Smooth muscle cell (in vitro differentiated cells): Measurements from ENCODE around the gene CAPZA1. TPM values are rescaled to one million over a fixed set of nuclear protein-coding genes. Genes with fewer than 3 reads are reported as not detected.

Experiments used
- DNase-seq: peaks from one replicate; lab custom pipeline; 2025; ENCODE audit not compliant: unreplicated experiment; lab: John Stamatoyannopoulos, UW
- H2AFZ ChIP-seq: fragments of 200-600 bp; sonication (generic); 2 replicates; pipeline ENCODE4 v1.6.0; 2016; ENCODE audit warnings: antibody characterized with exemption, low read depth, mild to moderate bottlenecking
- H3F3A ChIP-seq: fragments of 200-600 bp; sonication (generic); 2 replicates; pipeline ENCODE4 v1.6.0; 2017; ENCODE audit warnings: antibody characterized with exemption, low read depth
- H3K27ac ChIP-seq: fragments of 200-600 bp; sonication (generic); 2 replicates; pipeline ENCODE4 v1.5.1; 2016; ENCODE audit warnings: low read depth, mild to moderate bottlenecking
- H3K27me3 ChIP-seq: fragments of 200-600 bp; sonication (generic); 2 replicates; pipeline ENCODE4 v1.6.1; 2016; ENCODE audit warnings: low read depth, mild to moderate bottlenecking
- H3K36me3 ChIP-seq: fragments of 200-600 bp; sonication (generic); 2 replicates; pipeline ENCODE4 v1.5.1; 2016; ENCODE audit warnings: low read depth
- H3K4me1 ChIP-seq: fragments of 200-600 bp; sonication (generic); 2 replicates; pipeline ENCODE4 v1.5.1; 2016; ENCODE audit warnings: low read depth
- H3K4me2 ChIP-seq: fragments of 200-600 bp; sonication (generic); 2 replicates; pipeline ENCODE4 v1.6.0; 2016; ENCODE audit warnings: mild to moderate bottlenecking
- H3K4me3 ChIP-seq: fragments of 200-600 bp; sonication (generic); 2 replicates; pipeline ENCODE4 v1.5.1; 2016; ENCODE audit warnings: mild to moderate bottlenecking
- H3K79me2 ChIP-seq: fragments of 200-600 bp; sonication (generic); 2 replicates; pipeline ENCODE4 v1.6.0; 2016; ENCODE audit warnings: low read depth, mild to moderate bottlenecking
- H3K9ac ChIP-seq: fragments of 200-600 bp; sonication (generic); 2 replicates; pipeline ENCODE4 v1.6.0; 2016; ENCODE audit warnings: low read depth
- H3K9me3 ChIP-seq: fragments of 200-600 bp; sonication (generic); replicated peaks from 2 replicates; pipeline ENCODE4 v1.5.1; 2016; ENCODE audit warnings: low read depth
- H4K20me1 ChIP-seq: fragments of 200-600 bp; sonication (generic); 2 replicates; pipeline ENCODE4 v1.6.0; 2016; ENCODE audit warnings: low read depth
- WGBS: methylation state at CpG from one replicate; pipeline ENCODE4 v1.1.7; 2016; ENCODE audit warnings: low lambda C conversion rate; 5-methylcytosine and 5-hydroxymethylcytosine counted together
- polyA plus RNA-seq: library from polyadenylated mRNA; unstranded; fragments of >200 nt; fragmentation: Nextera tagmentation; extraction: Ambion mirVana; gene quantifications from 2 replicates; pipeline ENCODE4 v1.2.1, GENCODE V29; 2016
- total RNA-seq: library from RNA; depleted of rRNA; stranded (reverse); fragments of >200 nt; gene quantifications from 2 replicates; pipeline ENCODE4 v1.2.3, GENCODE V29; 2014
- TF ChIP-seq, protein P1 (sequence below): fragments of 200-600 bp; sonication (generic); IDR thresholded peaks from 2 replicates; pipeline ENCODE4 v1.5.1; 2017; ENCODE audit warnings: borderline replicate concordance, mild to moderate bottlenecking, antibody characterized with exemption; ENCODE audit not compliant: insufficient read depth, poor library complexity, severe bottlenecking

The CAPZA1 gene
- total and polyA plus RNA-seq, 2 experiments from 2014 or later, result 100 to 264 TPM

DNA sequence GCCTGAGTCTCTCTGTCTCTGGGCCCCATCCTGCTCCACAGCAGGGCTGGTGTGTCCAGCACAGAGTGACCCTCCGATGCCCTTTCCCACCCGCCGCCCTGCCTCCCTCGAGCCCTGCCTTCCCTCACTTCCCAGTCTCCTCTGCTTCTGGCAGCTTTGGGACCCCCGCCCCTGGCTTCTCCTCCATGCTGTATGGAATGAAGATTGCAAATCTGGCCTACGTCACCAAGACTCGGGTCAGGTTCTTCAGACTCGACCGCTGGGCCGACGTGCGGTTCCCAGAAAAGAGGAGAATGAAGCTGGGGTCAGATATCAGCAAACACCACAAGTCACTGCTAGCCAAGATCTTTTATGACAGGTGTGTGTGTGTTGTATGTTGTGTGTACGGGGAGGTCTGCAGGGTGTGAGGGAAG lies 69.2 kb downstream of the CAPZA1 start:
- Histone ChIP-seq H3K9ac (no peak overlapping the region), H3F3A (no peaks in the 10 kb centered on the region), H4K20me1 (peaks cover 31% of the 10 kb centered on the region), H3K4me1 (no peaks in the 10 kb centered on the region), H3K27ac (no peak overlapping the region), H3K4me2 (no peak overlapping the region), H3K36me3 (peaks cover 4% of the 10 kb centered on the region), H2AFZ (no peak overlapping the region), H3K4me3 (no peak overlapping the region), H3K27me3 (no peaks in the 10 kb centered on the region), H3K9me3 (no peaks in the 10 kb centered on the region), H3K79me2 (peaks cover 14% of the 10 kb centered on the region)
- DNase-seq, result no peak
- TF ChIP-seq, protein P1, sequence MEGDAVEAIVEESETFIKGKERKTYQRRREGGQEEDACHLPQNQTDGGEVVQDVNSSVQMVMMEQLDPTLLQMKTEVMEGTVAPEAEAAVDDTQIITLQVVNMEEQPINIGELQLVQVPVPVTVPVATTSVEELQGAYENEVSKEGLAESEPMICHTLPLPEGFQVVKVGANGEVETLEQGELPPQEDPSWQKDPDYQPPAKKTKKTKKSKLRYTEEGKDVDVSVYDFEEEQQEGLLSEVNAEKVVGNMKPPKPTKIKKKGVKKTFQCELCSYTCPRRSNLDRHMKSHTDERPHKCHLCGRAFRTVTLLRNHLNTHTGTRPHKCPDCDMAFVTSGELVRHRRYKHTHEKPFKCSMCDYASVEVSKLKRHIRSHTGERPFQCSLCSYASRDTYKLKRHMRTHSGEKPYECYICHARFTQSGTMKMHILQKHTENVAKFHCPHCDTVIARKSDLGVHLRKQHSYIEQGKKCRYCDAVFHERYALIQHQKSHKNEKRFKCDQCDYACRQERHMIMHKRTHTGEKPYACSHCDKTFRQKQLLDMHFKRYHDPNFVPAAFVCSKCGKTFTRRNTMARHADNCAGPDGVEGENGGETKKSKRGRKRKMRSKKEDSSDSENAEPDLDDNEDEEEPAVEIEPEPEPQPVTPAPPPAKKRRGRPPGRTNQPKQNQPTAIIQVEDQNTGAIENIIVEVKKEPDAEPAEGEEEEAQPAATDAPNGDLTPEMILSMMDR, result no peak
- WGBS, result 92% methylated on average over 13 of the region's 13 CpGs

DNA sequence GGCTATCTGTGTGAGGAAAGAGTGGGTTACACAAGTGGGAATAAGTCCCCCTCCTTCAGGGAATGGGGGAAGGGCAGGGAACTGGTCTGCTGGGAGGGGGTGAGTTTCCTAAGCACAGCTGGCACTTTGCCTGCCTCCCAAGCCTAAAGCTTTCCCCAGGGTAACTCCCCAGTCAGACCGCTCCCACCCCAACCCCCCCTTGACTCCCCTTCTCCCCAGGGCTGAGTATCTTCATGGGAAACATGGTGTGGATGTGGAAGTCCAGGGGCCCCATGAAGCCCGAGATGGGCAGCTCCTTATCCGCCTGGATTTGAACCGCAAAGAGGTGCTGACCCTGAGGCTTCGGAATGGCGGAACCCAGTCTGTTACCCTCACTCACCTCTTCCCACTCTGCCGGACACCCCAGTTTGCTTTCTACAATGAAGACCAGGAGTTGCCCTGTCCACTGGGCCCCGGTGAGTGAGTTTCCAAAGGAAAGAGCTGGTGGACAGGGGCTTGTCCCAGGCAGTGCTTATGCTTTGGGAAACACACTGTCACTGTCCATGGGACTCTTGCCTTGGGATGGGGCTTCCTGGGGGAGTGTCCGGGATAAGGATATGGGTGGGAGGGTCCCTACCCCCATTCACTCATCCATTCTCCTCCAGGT lies 69.7 kb downstream of the CAPZA1 start:
- no peak overlapping the region for H3K4me2 ChIP-seq
- H3K4me3 ChIP-seq, result no peak overlapping the region
- H3K79me2 ChIP-seq, result peaks cover 13% of the 10 kb centered on the region
- H3K9me3 ChIP-seq, result no peaks in the 10 kb centered on the region
- peaks cover 31% of the 10 kb centered on the region for H4K20me1 ChIP-seq
- no peak overlapping the region for H3K27ac ChIP-seq
- H3K27me3 ChIP-seq, result no peaks in the 10 kb centered on the region
- 98% methylated on average over 9 of the region's 9 CpGs for WGBS
- peaks cover 4% of the 10 kb centered on the region for H3K36me3 ChIP-seq
- no peak for DNase-seq
- H3K9ac ChIP-seq, result no peak overlapping the region
- no peaks in the 10 kb centered on the region for H3K4me1 ChIP-seq
- no peak overlapping the region for H2AFZ ChIP-seq
- TF ChIP-seq, protein P1, result no peak
- H3F3A ChIP-seq, result no peaks in the 10 kb centered on the region

DNA sequence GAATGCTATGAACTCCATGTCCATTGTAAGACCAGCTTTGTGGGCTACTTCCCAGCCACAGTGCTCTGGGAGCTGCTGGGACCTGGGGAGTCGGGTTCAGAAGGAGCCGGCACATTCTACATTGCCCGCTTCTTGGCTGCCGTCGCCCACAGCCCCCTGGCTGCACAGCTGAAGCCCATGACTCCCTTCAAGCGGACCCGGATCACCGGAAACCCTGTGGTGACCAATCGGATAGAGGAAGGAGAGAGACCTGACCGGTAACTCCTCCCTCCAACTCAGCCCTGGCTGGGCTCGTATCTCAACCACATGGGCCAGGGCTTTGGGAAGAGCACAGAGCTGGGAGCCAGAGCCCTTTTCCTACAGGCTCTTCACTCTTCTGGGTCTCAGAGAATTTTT lies 70.2 kb downstream of the CAPZA1 start:
- peaks cover 4% of the 10 kb centered on the region for H3K36me3 ChIP-seq
- no peak overlapping the region for H3K4me2 ChIP-seq
- TF ChIP-seq, protein P1, result no peak
- WGBS, result 93% methylated on average over 10 of the region's 11 CpGs
- no peak overlapping the region for H3K9ac ChIP-seq
- DNase-seq, result no peak
- H3K27ac ChIP-seq, result no peak overlapping the region
- no peak overlapping the region for H2AFZ ChIP-seq
- peaks cover 26% of the 10 kb centered on the region for H4K20me1 ChIP-seq
- H3K27me3 ChIP-seq, result no peaks in the 10 kb centered on the region
- H3K4me1 ChIP-seq, result no peaks in the 10 kb centered on the region
- peaks cover 8% of the 10 kb centered on the region for H3K79me2 ChIP-seq
- H3K4me3 ChIP-seq, result no peak overlapping the region
- H3K9me3 ChIP-seq, result no peaks in the 10 kb centered on the region
- no peaks in the 10 kb centered on the region for H3F3A ChIP-seq

DNA sequence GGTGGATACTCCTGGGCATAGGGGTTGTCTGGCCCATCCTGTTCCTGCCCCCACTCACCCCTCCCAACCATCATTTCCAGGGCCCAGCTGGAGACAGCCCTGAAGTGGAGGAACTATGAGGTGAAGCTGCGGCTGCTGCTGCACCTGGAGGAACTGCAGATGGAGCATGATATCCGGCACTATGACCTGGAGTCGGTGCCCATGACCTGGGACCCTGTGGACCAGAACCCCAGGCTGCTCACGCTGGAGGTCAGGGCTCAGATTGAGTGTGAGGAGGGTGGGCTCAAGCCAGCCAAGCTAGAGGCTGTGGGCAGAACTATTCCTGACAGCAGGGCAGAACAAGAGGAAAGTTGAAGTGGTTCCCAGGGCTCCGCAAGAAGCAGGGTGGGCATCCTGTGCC lies 73.0 kb downstream of the CAPZA1 start:
- H3K4me2 ChIP-seq, result no peak overlapping the region
- H3K4me3 ChIP-seq, result no peak overlapping the region
- peaks cover under 1% of the 10 kb centered on the region for H4K20me1 ChIP-seq
- no peaks in the 10 kb centered on the region for H3K79me2 ChIP-seq
- peaks cover 4% of the 10 kb centered on the region for H3K36me3 ChIP-seq
- no peak overlapping the region for H2AFZ ChIP-seq
- TF ChIP-seq, protein P1, result no peak
- no peaks in the 10 kb centered on the region for H3K9me3 ChIP-seq
- H3K9ac ChIP-seq, result no peak overlapping the region
- no peak overlapping the region for H3K27ac ChIP-seq
- H3K4me1 ChIP-seq, result no peaks in the 10 kb centered on the region
- no peaks in the 10 kb centered on the region for H3K27me3 ChIP-seq
- no peak for DNase-seq
- H3F3A ChIP-seq, result no peaks in the 10 kb centered on the region
- WGBS, result 96% methylated on average over 5 of the region's 5 CpGs
